Prostate gland (tissue), 2 donors: ENCODE data around the gene FFAR1. TPM values are rescaled to one million over a fixed set of nuclear protein-coding genes. Genes with fewer than 3 reads are reported as not detected.

Source experiments
- DNase-seq: peaks from one replicate; pipeline ENCODE4 v3.0.0-alpha.2; 2019; ENCODE audit warnings: low spot score
- H3K27ac ChIP-seq, 2 donors: fragments of 200-600 bp; sonication (generic); 2 replicates each; pipeline ENCODE4 v1.5.1; 2017 to 2019
- H3K27me3 ChIP-seq: fragments of 200-600 bp; sonication (generic); replicated peaks from 2 replicates; pipeline ENCODE4 v1.5.1; 2019; ENCODE audit not compliant: insufficient read depth
- H3K36me3 ChIP-seq, 2 donors: fragments of 200-600 bp; sonication (generic); 1 replicate in 1 of 2; 2 replicates in 1 of 2; pipeline versions ENCODE4 v1.5.1 to v1.8.1; 2017 to 2019
- H3K4me1 ChIP-seq: fragments of 200-600 bp; sonication (generic); replicated peaks from 2 replicates; pipeline ENCODE4 v1.5.1; 2019
- H3K4me3 ChIP-seq, 2 donors: fragments of 200-600 bp; sonication (generic); 2 replicates each; pipeline ENCODE4 v1.5.1; 2017 to 2019
- H3K9me3 ChIP-seq: fragments of 200-600 bp; sonication (generic); 2 replicates; pipeline ENCODE4 v1.5.1; 2017
- CTCF ChIP-seq, 4 experiments: fragments of 200-600 bp in 2 of 4; fragments of 450-650 bp in 2 of 4; sonication (generic) in 2 of 4; IDR thresholded peaks; 1 replicate in 3 of 4; 2 replicates in 1 of 4; pipeline ENCODE4 v1.5.1; 2016 to 2019; ENCODE audit warnings: antibody characterized with exemption in 4 of 4, mild to moderate bottlenecking in 2 of 4, moderate library complexity in 2 of 4
- POLR2A ChIP-seq: fragments of 450-650 bp; IDR thresholded peaks from one replicate; pipeline ENCODE4 v1.6.1; 2016; ENCODE audit warnings: antibody characterized with exemption, mild to moderate bottlenecking
- POLR2AphosphoS5 ChIP-seq: sonication (generic); formaldehyde crosslinking; IDR thresholded peaks from one replicate; pipeline ENCODE4 v1.6.1; 2017; ENCODE audit warnings: antibody characterized with exemption
- WGBS: methylation state at CpG from one replicate; pipeline ENCODE4 v1.1.5; 2018; 5-methylcytosine and 5-hydroxymethylcytosine counted together
- intact Hi-C: fragments of 100-400 bp; cut with DNase I; formaldehyde crosslinking; loops from one replicate; pipeline ENCODE4 v1.14.2; 2022
- total RNA-seq, 2 donors: library from RNA; depleted of rRNA; stranded (reverse); fragments of >200 nt; gene quantifications; one replicate each; pipeline ENCODE4 v1.1.0, GENCODE V29; 2016

The FFAR1 gene
- total RNA-seq, 2 donors from 2014 or later: 0.28 TPM; not detected in 1

- 56% methylated on average over 14 of the region's 16 CpGs for WGBS
- no peaks in the 10 kb centered on the region for H3K9me3 ChIP-seq
- no peaks in the 10 kb centered on the region for H3K36me3 ChIP-seq
- no peaks in the 10 kb centered on the region for H3K27me3 ChIP-seq
- H3K4me1 ChIP-seq: no peaks in the 10 kb centered on the region
- peak; percentile 6 for DNase-seq
- H3K4me3 ChIP-seq: no peak overlapping the region
- TF ChIP-seq CTCF (IDR thresholded peaks at IDR 0.05) (no peak), POLR2A (no peak), POLR2AphosphoS5 (no peak)
- no peak overlapping the region for H3K27ac ChIP-seq
- intact Hi-C loops: no loop called here
Observed at GRCh38 chr19:35318679-35319448, 28.8 kb upstream of the FFAR1 start.

- Histone ChIP-seq H3K4me3 (no peak overlapping the region), H3K4me1 (no peaks in the 10 kb centered on the region), H3K27ac (no peak overlapping the region), H3K9me3 (no peaks in the 10 kb centered on the region), H3K36me3 (no peaks in the 10 kb centered on the region), H3K27me3 (no peaks in the 10 kb centered on the region)
- TF ChIP-seq POLR2AphosphoS5 (no peak), POLR2A (no peak), CTCF (IDR thresholded peaks at IDR 0.05) (no peak)
- intact Hi-C loops: no loop called here
- 69% methylated on average over 12 of the region's 12 CpGs for WGBS
- no peak for DNase-seq
Observed at GRCh38 chr19:35320065-35320713, 27.5 kb upstream of the FFAR1 start.

- no peak overlapping the region for H3K4me3 ChIP-seq
- no peaks in the 10 kb centered on the region for H3K9me3 ChIP-seq
- no peak overlapping the region for H3K27ac ChIP-seq
- H3K36me3 ChIP-seq: no peaks in the 10 kb centered on the region
- no peaks in the 10 kb centered on the region for H3K4me1 ChIP-seq
- no peaks in the 10 kb centered on the region for H3K27me3 ChIP-seq
- WGBS: 90% methylated on average over 2 of the region's 2 CpGs
- DNase-seq: no peak
- TF ChIP-seq POLR2A (no peak), POLR2AphosphoS5 (no peak), CTCF (IDR thresholded peaks at IDR 0.05) (no peak)
- intact Hi-C loops: no loop called here
Observed at GRCh38 chr19:35321291-35321690, 26.4 kb upstream of the FFAR1 start.

GRCh38 chr19:35322014-35322413, 25.7 kb upstream of the FFAR1 start:
- Histone ChIP-seq H3K4me3 (no peak overlapping the region), H3K9me3 (no peaks in the 10 kb centered on the region), H3K27me3 (no peaks in the 10 kb centered on the region), H3K27ac (no peak overlapping the region), H3K36me3 (no peaks in the 10 kb centered on the region), H3K4me1 (no peaks in the 10 kb centered on the region)
- intact Hi-C loops: no loop called here
- no peak for DNase-seq
- TF ChIP-seq CTCF (IDR thresholded peaks at IDR 0.05): no peak
- no peak for TF ChIP-seq POLR2AphosphoS5
- no peak for TF ChIP-seq POLR2A
- 93% methylated on average over 9 of the region's 9 CpGs for WGBS

GRCh38 chr19:35327642-35328041, 20.1 kb upstream of the FFAR1 start:
- WGBS: 71% methylated on average over 4 of the region's 4 CpGs
- Histone ChIP-seq H3K27me3 (peaks cover 5% of the 10 kb centered on the region), H3K4me1 (no peaks in the 10 kb centered on the region), H3K27ac (no peak overlapping the region), H3K9me3 (no peaks in the 10 kb centered on the region), H3K4me3 (no peak overlapping the region), H3K36me3 (no peaks in the 10 kb centered on the region)
- no peak for DNase-seq
- TF ChIP-seq POLR2A (no peak), CTCF (IDR thresholded peaks at IDR 0.05) (no peak), POLR2AphosphoS5 (no peak)
- intact Hi-C loops: no loop called here
